Smooth muscle cell of the pulmonary artery (primary cell): Measurements from ENCODE around the gene KLK5. TPM values are rescaled to one million over a fixed set of nuclear protein-coding genes. Genes with fewer than 3 reads are reported as not detected.

ENCODE experiments used
- total RNA-seq: library from RNA; depleted of rRNA; stranded (reverse); fragments of >200 nt; gene quantifications from 2 replicates; pipeline ENCODE4 v1.2.3, GENCODE V29; 2014

KLK5 gene, protein sequence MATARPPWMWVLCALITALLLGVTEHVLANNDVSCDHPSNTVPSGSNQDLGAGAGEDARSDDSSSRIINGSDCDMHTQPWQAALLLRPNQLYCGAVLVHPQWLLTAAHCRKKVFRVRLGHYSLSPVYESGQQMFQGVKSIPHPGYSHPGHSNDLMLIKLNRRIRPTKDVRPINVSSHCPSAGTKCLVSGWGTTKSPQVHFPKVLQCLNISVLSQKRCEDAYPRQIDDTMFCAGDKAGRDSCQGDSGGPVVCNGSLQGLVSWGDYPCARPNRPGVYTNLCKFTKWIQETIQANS
- not detected in 2 replicates for total RNA-seq

GRCh38 chr19:50952910-50953309, at the start of gene KLK5:
KLK5 (minus strand) TSS chr19:50953038; CDS start chr19:50952657, 381 bp downstream.

GRCh38 chr19:51001515-51001914, 48.7 kb upstream of the KLK5 start, which contains the start of gene KLK8:
KLK8 (minus strand) TSS chr19:51001604; CDS start chr19:51001167, 437 bp downstream.

DNA sequence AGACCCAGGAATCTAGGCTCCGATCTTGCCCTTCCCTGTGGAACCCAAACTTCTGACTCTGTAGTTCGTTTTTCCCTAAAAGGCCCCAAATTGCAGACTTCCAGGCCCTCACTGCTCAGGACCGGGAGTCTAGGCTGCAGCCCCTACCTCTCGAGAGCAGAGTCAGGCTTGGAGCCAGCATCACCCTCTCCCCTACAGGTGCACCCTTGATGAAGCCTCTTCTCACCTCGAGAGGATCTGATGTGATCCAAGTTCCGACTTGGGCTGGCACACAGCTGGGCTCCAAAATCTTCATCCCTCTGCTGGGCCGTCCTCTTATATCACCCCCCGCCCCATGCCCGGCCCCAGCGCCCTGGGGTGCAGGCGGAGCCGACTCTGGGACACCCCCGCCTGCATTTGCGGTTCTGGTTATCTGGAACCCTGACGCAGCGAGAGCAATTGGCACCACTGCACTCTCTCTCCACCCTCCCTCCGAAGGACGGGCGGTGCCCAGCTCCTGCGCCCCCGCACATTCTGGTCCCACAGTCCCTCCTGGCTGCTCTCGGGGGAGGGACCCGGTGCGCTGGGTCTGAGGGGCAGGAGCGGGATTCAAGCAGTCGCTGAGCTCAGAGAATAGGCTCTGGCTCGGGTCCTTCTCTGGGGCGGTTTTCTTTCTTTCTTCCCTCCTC, 30.9 kb upstream of the KLK5 start, which contains the start of gene KLK7:
TSS of gene KLK7 (minus strand) at position 293 of the 668 bp plus-strand sequence. CDS start 1,518 bp downstream, outside the sequence.

DNA sequence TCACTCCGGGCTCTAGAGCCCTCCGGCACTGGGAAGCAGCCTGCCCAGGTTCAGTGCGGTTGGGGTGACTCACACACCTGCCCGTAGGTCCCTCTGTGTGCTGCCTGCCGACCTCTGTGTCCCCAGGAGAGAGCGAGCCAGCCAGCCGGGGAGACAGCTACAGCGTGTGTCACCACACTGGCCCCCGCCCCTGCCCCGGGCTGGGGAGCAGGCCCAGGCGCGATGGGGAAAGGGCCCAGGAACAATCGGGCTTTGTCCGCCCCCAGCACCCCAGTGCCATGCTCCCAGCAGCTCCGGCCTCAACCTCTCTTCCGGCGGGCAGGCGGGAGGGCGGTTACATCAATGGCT, 16.5 kb upstream of the KLK5 start, which contains the start of gene KLK6:
TSS of gene KLK6 (minus strand) at position 179 of the 348 bp plus-strand sequence. CDS start 1,487 bp downstream, outside the sequence.

GRCh38 chr19:50911206-50912101, 41.4 kb downstream of the KLK5 start, which contains the start of gene KLK4:
KLK4 (minus strand) TSS chr19:50911395; CDS start chr19:50910738, 657 bp downstream.

Other genes with a start within 250 kb of the KLK5 start
- gene SHANK1, start 233.2 kb downstream of the KLK5 start, total RNA-seq, result 5.8 and 6.4 TPM in 2 replicates
- gene CLEC11A, start 229.7 kb downstream of the KLK5 start, total RNA-seq, result 69.0 and 84.0 TPM in 2 replicates
- gene GPR32, start 182.6 kb downstream of the KLK5 start, total RNA-seq, result not detected in 2 replicates
- not detected in 2 replicates for gene ACP4, start 162.6 kb downstream of the KLK5 start, total RNA-seq
- not detected in 2 replicates for gene KLK1, start 129.3 kb downstream of the KLK5 start, total RNA-seq
- gene KLK15, start 119.5 kb downstream of the KLK5 start, total RNA-seq, result not detected in 2 replicates
- gene KLK3, start 98.1 kb downstream of the KLK5 start, total RNA-seq, result not detected in 2 replicates
- not detected in 2 replicates for gene KLK2, start 79.6 kb downstream of the KLK5 start, total RNA-seq
- gene KLK4, start 41.6 kb downstream of the KLK5 start, total RNA-seq, result not detected in 2 replicates
- not detected in 2 replicates for gene KLK6, start 16.6 kb upstream of the KLK5 start, total RNA-seq
- 0.13 TPM in 1 of 2 replicates, not detected in the other for gene KLK7, start 30.9 kb upstream of the KLK5 start, total RNA-seq
- gene KLK8, start 48.6 kb upstream of the KLK5 start, total RNA-seq, result not detected in 2 replicates
- not detected in 2 replicates for gene KLK10, start 66.7 kb upstream of the KLK5 start, total RNA-seq
- not detected in 2 replicates for gene KLK11, start 73.6 kb upstream of the KLK5 start, total RNA-seq
- not detected in 2 replicates for gene KLK12, start 82.0 kb upstream of the KLK5 start, total RNA-seq
- not detected in 2 replicates for gene KLK13, start 112.1 kb upstream of the KLK5 start, total RNA-seq
- not detected in 2 replicates for gene KLK14, start 129.8 kb upstream of the KLK5 start, total RNA-seq
- 5.3 and 8.8 TPM in 2 replicates for gene CTU1, start 155.4 kb upstream of the KLK5 start, total RNA-seq
- not detected in 2 replicates for gene SIGLEC9, start 171.9 kb upstream of the KLK5 start, total RNA-seq
- not detected in 2 replicates for gene SIGLEC7, start 189.3 kb upstream of the KLK5 start, total RNA-seq